Immature natural killer cell (primary cell): ENCODE results near the gene SRPRA. TPM values are rescaled to one million over a fixed set of nuclear protein-coding genes. Genes with fewer than 3 reads are reported as not detected.
A peak's percentile ranks its signal among the peaks of the same experiment; 100 is the strongest.

Experiments
- DNase-seq, 3 donors: peaks; one replicate each; pipeline ENCODE4 v3.0.0; 2022; ENCODE audit warnings: mixed read lengths in 1 of 3
- H3K27ac Mint-ChIP-seq, 6 donors: one replicate each; pipeline ENCODE4 v1.8.0; 2020; ENCODE audit warnings: mixed read lengths in 6 of 6, mild to moderate bottlenecking in 5 of 6, inconsistent platforms in 4 of 6, moderate library complexity in 3 of 6
- H3K27me3 Mint-ChIP-seq, 3 donors: one replicate each; pipeline ENCODE4 v1.8.0; 2020 to 2021; ENCODE audit warnings: low read depth in 3 of 3, mild to moderate bottlenecking in 3 of 3, mixed read lengths in 3 of 3, moderate library complexity in 3 of 3, inconsistent platforms in 1 of 3
- H3K36me3 Mint-ChIP-seq, 3 donors: one replicate each; pipeline ENCODE4 v1.8.0; 2020; ENCODE audit warnings: mixed read lengths in 3 of 3, inconsistent platforms in 2 of 3, mild to moderate bottlenecking in 2 of 3
- H3K4me1 Mint-ChIP-seq, 2 donors: one replicate each; pipeline ENCODE4 v1.8.0; 2020; ENCODE audit warnings: inconsistent platforms in 2 of 2, mild to moderate bottlenecking in 2 of 2, mixed read lengths in 2 of 2, moderate library complexity in 1 of 2
- H3K4me3 Mint-ChIP-seq, 5 donors: one replicate each; pipeline ENCODE4 v1.8.0; 2020; ENCODE audit warnings: mild to moderate bottlenecking in 5 of 5, mixed read lengths in 5 of 5, inconsistent platforms in 3 of 5, moderate library complexity in 3 of 5
- H3K9me3 Mint-ChIP-seq, 6 donors: one replicate each; pipeline ENCODE4 v1.8.0; 2020; ENCODE audit warnings: mild to moderate bottlenecking in 6 of 6, mixed read lengths in 6 of 6, inconsistent platforms in 4 of 6, moderate library complexity in 3 of 6
- polyA plus RNA-seq, 3 donors: library from polyadenylated mRNA; unstranded; fragments of 300-500 nt; fragmentation: Illumina TruSeq; gene quantifications; one replicate each; pipeline ENCODE4 v1.2.3, GENCODE V29; 2021

Gene SRPRA
- polyA plus RNA-seq, 3 donors from 2014 or later: 67.7 to 161 (median 150) TPM

DNA sequence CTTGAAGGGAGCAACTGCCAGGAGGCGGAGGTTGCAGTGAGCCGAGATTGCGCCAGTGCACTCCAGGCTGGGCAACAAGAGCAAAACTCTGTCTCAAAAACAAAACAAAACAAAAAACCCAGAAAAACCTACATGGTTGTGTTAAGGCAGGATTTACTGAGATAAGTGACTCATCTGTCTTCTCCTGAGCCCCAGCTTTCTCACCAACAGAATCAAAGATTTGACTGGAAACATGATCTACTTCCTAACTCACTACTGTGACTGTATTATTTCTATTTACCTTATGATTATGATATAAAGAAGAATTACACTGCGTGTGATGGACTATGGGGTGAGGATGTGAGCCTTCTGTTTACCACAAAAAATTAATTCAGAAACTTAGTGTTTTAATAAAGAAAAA lies 35.3 kb downstream of the SRPRA start:
- peaks cover 0 to 5% (median 0%) of the 10 kb centered on the region in 3 donors for H3K27me3 Mint-ChIP-seq
- DNase-seq: no peak
- peaks cover 5 to 18% (median 7%) of the 10 kb centered on the region in 3 donors for H3K36me3 Mint-ChIP-seq
- H3K4me1 Mint-ChIP-seq: no peaks in the 10 kb centered on the region
- H3K4me3 Mint-ChIP-seq: no peak overlapping the region
- no peak overlapping the region for H3K27ac Mint-ChIP-seq
- H3K9me3 Mint-ChIP-seq: no peaks in the 10 kb centered on the region

DNA sequence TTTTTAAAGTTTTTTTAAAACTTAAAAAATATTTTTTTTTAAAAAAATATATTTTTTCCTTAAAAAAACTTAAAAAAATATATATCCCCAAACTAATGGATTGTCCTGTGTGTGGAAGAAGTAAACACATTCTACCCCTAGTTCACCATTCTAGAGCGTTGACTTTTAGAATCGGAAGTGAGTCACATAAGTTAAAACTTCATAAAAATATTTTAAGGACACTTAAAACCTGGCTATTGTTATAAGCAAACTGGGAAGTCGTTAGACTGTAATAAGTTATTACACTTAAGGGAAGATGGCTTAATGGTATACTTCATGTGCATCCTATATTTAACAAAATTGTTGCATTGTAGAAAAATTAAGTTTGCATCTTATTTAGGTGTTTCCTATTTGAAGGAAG lies 36.0 kb downstream of the SRPRA start:
- Mint-ChIP-seq H3K27ac (no peak overlapping the region), H3K36me3 (peaks cover 5 to 15% (median 7%) of the 10 kb centered on the region in 3 donors), H3K9me3 (no peaks in the 10 kb centered on the region), H3K27me3 (peaks cover 0 to 5% (median 0%) of the 10 kb centered on the region in 3 donors), H3K4me3 (no peak overlapping the region), H3K4me1 (no peaks in the 10 kb centered on the region)
- DNase-seq: no peak

DNA sequence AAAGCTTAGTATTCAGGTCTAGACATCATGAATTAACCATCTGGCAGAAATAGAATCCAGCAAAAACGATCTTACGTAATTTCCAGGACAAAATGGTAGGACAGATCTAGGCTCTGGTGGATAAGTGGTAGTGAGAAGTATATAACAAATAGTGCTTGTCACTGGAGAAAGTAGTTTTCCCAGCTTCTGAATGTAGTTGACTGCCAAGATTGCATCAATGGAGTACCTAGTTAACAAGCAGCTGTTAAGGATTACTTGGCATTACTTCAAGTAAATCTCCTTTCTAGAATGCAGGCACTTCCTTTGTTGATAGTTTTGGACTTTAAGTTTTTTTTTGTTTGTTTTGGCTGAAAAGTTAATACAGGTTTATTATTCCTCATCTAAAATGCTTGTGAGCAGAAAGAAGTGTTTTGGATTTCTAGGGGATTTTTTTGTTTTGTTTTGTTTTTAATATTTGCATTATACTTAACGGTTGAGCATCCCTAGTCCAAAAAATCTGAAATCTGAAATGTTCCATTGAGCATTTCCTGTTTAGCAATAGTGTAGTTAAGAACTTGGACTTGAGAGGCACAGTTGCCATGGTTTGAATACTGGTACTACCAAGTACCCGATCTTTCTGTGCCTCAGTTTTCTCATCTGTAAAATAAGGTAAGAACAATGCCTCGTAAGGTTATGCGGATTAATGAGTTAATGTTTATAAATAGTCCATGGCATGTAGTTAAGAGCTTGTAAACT lies 36.8 kb downstream of the SRPRA start:
- H3K4me3 Mint-ChIP-seq: no peak overlapping the region
- peaks cover 0 to 5% (median 0%) of the 10 kb centered on the region in 3 donors for H3K27me3 Mint-ChIP-seq
- no peak overlapping the region for H3K27ac Mint-ChIP-seq
- no peaks in the 10 kb centered on the region for H3K4me1 Mint-ChIP-seq
- no peaks in the 10 kb centered on the region for H3K9me3 Mint-ChIP-seq
- H3K36me3 Mint-ChIP-seq: peaks cover 5 to 15% (median 7%) of the 10 kb centered on the region in 3 donors
- DNase-seq: no peak

DNA sequence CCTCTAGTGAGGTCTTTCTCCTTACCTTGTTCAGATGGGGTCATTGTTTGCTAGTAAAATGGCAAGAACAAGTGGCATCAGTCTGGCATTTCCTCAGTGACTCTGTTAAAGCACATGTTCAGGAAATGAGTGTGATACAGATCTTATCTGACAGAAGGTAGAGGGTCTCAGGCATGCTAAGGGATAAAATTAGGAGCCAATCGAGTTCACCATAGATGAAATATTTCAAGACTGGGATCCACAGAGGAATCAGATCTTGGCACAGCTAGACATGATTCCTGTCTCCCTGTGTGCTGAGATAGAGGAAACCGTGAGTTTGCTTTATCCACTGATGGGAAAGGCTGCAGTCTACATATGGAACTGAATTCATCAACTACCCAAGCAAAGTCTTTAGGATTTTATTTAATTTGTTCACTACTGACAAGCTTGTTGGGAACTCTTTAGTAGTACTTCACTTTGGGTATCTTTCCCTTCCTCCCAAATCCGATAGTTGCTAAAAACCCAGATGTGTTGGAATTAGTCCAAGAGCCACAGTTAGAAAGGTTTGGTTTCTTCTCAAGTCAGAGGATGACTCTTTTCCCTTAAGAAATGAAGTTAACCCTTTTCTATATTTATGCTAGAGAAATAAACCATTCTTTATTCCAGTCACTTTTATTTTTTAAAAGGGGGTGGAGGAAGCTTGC lies 38.7 kb downstream of the SRPRA start:
- no peaks in the 10 kb centered on the region for H3K9me3 Mint-ChIP-seq
- H3K4me1 Mint-ChIP-seq: no peaks in the 10 kb centered on the region
- H3K27ac Mint-ChIP-seq: no peak overlapping the region
- DNase-seq: no peak
- H3K27me3 Mint-ChIP-seq: peaks cover 0 to 3% (median 0%) of the 10 kb centered on the region in 3 donors
- H3K36me3 Mint-ChIP-seq: peaks cover 0 to 3% (median 0%) of the 10 kb centered on the region in 3 donors
- no peak overlapping the region for H3K4me3 Mint-ChIP-seq

DNA sequence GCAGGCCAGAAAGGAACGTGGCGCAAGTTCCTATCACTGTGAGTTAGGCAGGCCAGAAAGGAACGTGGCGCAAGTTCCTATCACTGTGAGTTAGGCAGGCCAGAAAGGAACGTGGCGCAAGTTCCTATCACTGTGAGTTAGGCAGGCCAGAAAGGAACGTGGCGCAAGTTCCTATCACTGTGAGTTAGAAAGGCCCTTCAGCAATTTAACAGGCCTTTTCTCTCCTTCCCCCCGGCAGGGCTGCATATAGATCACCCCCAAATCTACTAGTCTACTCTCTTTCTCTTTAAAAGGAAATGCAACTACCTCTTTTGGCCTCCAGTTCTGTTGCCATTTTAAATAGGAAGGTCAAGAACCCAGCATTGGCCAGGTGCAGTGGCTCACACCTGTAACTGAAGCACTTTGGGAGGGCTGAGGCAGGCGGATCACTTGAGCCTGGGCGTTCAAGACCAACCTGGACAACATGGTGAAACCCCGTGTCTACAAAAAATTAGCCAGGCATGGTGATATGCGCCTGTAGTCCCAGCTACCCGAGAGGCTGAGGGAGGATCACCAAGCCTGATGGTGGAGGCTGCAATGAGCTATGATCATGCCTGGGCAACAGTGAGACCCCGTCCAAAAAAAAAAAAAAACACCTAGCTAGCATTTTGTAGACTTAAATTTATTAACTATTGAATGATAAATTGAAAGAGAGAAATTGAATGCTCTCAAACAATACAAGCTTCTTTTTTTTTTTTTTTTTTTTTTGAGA lies 42.2 kb downstream of the SRPRA start:
- no peak overlapping the region for H3K4me3 Mint-ChIP-seq
- peaks cover 0 to 3% (median 0%) of the 10 kb centered on the region in 3 donors for H3K36me3 Mint-ChIP-seq
- no peak for DNase-seq
- H3K27me3 Mint-ChIP-seq: peaks cover 0 to 3% (median 0%) of the 10 kb centered on the region in 3 donors
- H3K27ac Mint-ChIP-seq: no peak overlapping the region
- H3K9me3 Mint-ChIP-seq: no peaks in the 10 kb centered on the region
- H3K4me1 Mint-ChIP-seq: no peaks in the 10 kb centered on the region

DNA sequence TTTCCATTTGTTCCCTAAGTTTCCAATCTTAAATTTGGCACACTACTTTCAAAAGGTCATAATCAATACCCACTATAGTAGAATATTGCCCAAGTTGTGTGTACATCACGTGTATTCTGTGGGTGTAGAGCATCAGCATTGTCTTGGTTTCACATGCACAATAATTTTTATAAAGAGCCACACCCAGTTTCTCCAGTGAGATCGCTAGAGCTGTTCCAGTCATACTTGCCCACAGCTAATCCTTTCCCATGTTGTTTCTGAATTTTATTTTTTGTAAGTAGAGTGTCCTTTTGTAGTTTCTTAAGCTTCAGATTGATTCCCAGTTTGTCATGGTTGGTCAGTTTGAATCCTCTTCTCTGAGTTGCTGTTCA lies 43.4 kb downstream of the SRPRA start:
- DNase-seq: no peak
- no peak overlapping the region for H3K27ac Mint-ChIP-seq
- peaks cover 0 to 3% (median 0%) of the 10 kb centered on the region in 3 donors for H3K27me3 Mint-ChIP-seq
- H3K4me3 Mint-ChIP-seq: no peak overlapping the region
- H3K9me3 Mint-ChIP-seq: no peaks in the 10 kb centered on the region
- no peaks in the 10 kb centered on the region for H3K4me1 Mint-ChIP-seq
- peaks cover 0 to 3% (median 0%) of the 10 kb centered on the region in 3 donors for H3K36me3 Mint-ChIP-seq

DNA sequence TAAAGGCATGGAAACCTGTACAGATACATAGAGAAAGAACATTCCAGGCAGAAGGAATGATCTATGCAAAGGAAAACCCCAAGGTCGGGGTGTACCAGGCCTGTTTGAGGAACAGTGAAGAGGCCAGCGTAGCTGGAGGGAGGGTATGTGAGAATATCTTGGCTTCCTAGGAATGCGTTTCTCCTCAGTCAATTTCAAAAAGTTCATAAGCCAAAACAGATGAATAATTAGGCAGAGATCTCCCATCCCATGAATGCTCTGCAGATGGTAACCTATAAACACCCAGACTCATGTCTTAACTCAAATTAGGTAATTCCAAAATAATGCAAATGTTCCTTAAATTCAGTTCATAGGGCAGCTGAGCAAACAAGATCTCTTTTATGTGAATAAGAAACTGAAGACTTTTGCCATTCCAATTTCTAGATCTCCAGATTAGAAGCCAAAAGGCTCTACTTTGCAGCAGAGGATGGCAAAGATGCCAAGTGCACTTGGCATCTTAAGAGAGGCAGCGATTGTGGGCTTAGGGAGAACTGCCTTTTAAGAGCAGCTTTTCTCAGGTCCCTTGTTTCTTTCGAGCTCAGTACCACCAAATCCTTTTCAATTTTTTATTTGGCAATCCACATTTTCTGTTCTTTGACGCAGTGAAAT lies 43.9 kb downstream of the SRPRA start:
- H3K27ac Mint-ChIP-seq: no peak overlapping the region
- H3K27me3 Mint-ChIP-seq: peaks cover 0 to 3% (median 0%) of the 10 kb centered on the region in 3 donors
- no peaks in the 10 kb centered on the region for H3K4me1 Mint-ChIP-seq
- H3K9me3 Mint-ChIP-seq: no peaks in the 10 kb centered on the region
- DNase-seq: no peak
- no peak overlapping the region for H3K4me3 Mint-ChIP-seq
- H3K36me3 Mint-ChIP-seq: peaks cover 0 to 2% (median 0%) of the 10 kb centered on the region in 3 donors

DNA sequence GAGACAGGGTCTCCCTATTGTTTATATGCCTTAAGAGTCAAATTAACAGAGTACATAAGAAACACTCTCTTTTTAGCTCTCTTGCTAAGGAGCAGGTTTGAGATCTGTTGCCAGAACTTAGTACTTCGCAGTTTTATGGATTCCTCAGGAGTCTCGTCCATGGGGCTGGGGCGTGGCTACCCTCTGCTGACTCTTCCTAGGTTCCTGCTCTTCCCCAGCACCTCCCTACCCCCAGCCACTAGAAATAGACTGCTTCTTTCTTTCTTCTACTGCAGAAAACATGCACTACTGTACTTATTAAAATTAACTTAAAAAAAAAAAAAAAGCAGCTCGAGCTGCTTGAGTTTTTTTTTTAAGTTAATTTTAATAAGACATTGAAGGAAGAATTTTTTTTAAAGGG lies 49.1 kb downstream of the SRPRA start:
- no peaks in the 10 kb centered on the region for H3K4me1 Mint-ChIP-seq
- no peak for DNase-seq
- H3K27ac Mint-ChIP-seq: no peak overlapping the region
- H3K36me3 Mint-ChIP-seq: no peaks in the 10 kb centered on the region
- no peak overlapping the region for H3K4me3 Mint-ChIP-seq
- H3K9me3 Mint-ChIP-seq: no peaks in the 10 kb centered on the region
- no peaks in the 10 kb centered on the region for H3K27me3 Mint-ChIP-seq

DNA sequence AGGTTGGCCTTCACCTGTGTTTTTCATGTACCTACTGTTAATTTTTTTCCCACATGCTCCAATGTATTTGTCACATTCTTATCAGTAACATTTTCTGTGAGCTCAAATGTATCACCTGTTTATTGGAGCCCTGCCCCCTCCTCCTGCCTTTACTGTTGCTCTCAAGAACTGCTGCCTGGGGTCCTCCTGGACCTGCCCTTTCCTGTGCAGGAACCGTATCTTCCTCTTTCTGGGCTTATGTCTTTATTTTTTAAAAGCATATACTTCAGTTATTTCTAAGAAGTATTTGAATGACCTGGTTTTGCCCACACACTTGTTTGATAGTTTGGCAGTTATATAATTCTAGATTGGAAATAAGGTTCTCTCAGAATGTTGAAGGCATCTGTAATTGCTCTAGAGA lies 51.2 kb downstream of the SRPRA start:
- Mint-ChIP-seq H3K4me1 (peaks cover 7 to 8% of the 10 kb centered on the region in 2 donors), H3K4me3 (no peak overlapping the region), H3K27ac (peak overlapping the region in 1 of 6 donors; percentile 36)

DNA sequence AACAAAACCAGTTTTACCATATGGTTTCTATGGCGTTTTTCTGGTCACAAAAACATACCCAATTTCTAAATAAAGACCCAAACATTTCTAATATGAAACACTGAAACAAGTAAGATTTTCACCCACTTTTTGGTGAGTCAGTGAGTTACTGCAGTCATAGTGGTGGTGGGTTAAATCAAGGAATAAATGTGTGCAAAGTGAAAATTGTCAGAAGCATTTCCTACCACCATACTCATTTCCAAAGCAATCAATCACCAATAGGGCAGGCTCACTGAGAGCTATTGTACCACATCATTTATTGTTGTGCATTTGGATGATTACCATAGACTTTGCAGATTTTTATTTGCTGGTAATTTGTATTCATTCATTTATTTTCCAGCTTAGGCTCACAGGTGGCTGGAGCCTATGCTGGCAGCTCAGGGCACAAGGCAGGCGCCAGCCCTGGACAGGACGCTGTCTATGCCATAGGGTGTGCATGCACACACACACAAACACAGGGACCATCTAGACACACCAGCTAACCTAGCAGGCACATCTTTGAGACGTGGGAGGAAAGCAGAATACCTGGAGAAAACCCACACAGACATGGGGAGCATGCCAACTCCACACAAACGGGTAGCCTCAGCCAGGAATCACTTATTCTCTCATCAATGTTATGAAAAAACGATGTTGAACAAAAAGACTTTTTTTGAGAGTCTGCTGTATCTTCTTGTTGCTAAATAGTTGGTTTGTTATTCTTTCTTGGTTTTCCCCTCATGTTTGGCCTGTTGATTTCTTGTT lies 52.0 kb downstream of the SRPRA start:
- no peak for DNase-seq
- Mint-ChIP-seq H3K27ac (no peak overlapping the region), H3K36me3 (no peaks in the 10 kb centered on the region), H3K4me3 (no peak overlapping the region), H3K27me3 (peaks cover 0 to 2% (median 0%) of the 10 kb centered on the region in 3 donors), H3K9me3 (no peaks in the 10 kb centered on the region), H3K4me1 (peaks cover 14 to 16% of the 10 kb centered on the region in 2 donors)

More for the DNA sequence above, 51.2 kb downstream of the SRPRA start:
- no peaks in the 10 kb centered on the region for H3K9me3 Mint-ChIP-seq
- peaks cover 0 to 2% (median 0%) of the 10 kb centered on the region in 3 donors for H3K27me3 Mint-ChIP-seq
- no peak for DNase-seq
- H3K36me3 Mint-ChIP-seq: no peaks in the 10 kb centered on the region

DNA sequence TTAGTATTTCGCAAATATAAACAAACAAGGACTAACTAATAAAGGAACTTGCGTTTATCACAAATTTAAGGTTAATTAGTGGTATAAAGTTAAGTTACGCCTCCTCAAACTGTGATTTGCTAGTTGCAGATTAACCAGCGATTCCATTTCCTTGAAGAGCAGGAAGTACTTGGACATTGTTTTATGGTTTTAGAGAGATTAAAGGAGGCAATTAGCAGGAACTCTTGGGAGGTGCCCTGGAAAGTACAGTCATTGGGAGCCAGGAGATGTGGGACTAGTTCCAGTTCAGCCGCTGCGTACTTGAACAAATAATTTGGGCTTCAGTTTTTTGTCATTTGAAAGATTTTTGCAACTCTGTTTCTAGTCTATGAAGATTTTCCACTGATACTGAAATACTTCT lies 53.9 kb downstream of the SRPRA start:
- Mint-ChIP-seq H3K36me3 (no peaks in the 10 kb centered on the region), H3K4me3 (no peak overlapping the region), H3K9me3 (no peaks in the 10 kb centered on the region), H3K4me1 (peaks cover 29 to 34% of the 10 kb centered on the region in 2 donors), H3K27me3 (peaks cover 2 to 4% (median 2%) of the 10 kb centered on the region in 3 donors), H3K27ac (no peak overlapping the region)
- DNase-seq: no peak

DNA sequence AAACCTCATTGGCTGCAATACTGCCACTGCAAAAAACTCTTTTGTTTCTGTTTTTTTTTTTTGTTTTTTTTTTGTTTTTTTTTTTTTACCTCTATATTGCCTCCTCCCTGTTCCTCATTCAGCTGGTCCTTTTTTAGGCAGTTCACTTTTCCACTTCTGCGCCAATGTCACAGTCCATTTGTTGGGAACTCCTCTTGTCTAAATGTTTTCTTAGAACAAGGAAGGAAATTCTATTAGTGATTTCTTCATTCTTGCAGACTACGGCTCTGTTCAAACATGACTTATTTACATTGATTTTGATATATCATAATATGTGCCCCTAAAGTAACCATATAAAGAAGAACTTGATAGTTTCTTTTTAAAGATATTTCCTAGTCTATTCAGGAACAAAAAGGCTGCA lies 54.3 kb downstream of the SRPRA start:
- no peak overlapping the region for H3K4me3 Mint-ChIP-seq

More for the DNA sequence above, 54.3 kb downstream of the SRPRA start:
- Mint-ChIP-seq H3K27me3 (peaks cover 2 to 4% (median 2%) of the 10 kb centered on the region in 3 donors), H3K36me3 (peaks cover 0 to 2% (median under 1%) of the 10 kb centered on the region in 3 donors), H3K27ac (no peak overlapping the region), H3K4me1 (peaks cover 29 to 34% of the 10 kb centered on the region in 2 donors), H3K9me3 (no peaks in the 10 kb centered on the region)
- no peak for DNase-seq
